Uterus (tissue), 2 donors: Measurements from ENCODE around the gene WDR33.

ENCODE experiments used
- CTCF ChIP-seq, 4 experiments: fragments of 200-600 bp in 2 of 4; fragments of 450-650 bp in 2 of 4; sonication (generic) in 2 of 4; IDR thresholded peaks; one replicate each; pipeline ENCODE4 v1.5.1; 2016 to 2019; ENCODE audit warnings: antibody characterized with exemption in 4 of 4, mild to moderate bottlenecking in 2 of 4, moderate library complexity in 1 of 4
- POLR2A ChIP-seq, 2 donors: fragments of 450-650 bp; IDR thresholded peaks; one replicate each; pipeline ENCODE4 v1.6.1; 2016; ENCODE audit warnings: antibody characterized with exemption in 2 of 2, mild to moderate bottlenecking in 1 of 2, moderate library complexity in 1 of 2

DNA sequence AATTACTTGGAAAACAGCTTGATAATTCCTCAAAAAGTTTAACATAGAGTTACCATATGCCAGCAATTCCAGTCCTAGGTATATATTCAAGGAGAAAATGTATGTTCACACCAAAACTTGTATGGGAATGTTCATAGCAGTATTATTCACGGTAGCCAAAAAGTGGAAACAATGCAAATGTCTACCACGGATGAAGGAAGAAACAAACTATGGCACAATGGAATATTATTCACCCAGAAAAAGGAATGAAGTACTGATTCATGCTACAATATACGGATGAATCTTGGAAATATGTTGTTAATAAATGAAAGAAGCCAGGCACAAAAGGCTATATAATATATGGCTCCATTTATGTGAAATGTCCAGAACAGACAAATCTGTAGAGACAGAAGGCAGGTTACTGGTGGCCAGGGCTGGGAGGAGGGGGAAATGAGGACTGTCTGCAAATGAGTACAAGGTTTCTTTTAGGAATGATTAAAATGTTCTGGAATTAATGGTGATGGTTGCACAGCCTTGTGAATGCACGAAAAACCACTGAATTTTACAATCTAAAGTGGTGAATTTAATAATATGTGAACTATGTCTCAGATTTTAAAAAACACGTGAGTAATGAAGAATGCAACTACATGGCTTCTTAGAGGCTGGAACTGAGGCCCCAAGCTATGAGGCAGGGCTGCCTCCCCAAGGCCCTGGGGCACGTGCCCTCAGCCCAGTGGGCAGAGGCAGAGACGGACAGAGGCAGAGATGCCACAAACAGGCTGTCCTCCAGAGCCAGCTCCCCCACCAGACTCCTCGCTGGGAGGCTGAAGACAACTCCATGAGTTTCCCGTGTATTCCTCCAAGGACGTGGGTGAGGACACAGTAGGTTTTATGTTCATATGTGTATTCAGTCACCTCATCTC, 140.7 kb downstream of the WDR33 start:
- TF ChIP-seq CTCF (IDR thresholded peaks at IDR 0.05) = no peak
- TF ChIP-seq POLR2A (IDR thresholded peaks at IDR 0.05) = no peak
